ENCODE results near the gene INF2. TPM values are rescaled to one million over a fixed set of nuclear protein-coding genes. Genes with fewer than 3 reads are reported as not detected.

INF2 gene
- total RNA-seq, 4 donors from 2014 or later = 51.5 to 129 (median 66.7) TPM

DNA sequence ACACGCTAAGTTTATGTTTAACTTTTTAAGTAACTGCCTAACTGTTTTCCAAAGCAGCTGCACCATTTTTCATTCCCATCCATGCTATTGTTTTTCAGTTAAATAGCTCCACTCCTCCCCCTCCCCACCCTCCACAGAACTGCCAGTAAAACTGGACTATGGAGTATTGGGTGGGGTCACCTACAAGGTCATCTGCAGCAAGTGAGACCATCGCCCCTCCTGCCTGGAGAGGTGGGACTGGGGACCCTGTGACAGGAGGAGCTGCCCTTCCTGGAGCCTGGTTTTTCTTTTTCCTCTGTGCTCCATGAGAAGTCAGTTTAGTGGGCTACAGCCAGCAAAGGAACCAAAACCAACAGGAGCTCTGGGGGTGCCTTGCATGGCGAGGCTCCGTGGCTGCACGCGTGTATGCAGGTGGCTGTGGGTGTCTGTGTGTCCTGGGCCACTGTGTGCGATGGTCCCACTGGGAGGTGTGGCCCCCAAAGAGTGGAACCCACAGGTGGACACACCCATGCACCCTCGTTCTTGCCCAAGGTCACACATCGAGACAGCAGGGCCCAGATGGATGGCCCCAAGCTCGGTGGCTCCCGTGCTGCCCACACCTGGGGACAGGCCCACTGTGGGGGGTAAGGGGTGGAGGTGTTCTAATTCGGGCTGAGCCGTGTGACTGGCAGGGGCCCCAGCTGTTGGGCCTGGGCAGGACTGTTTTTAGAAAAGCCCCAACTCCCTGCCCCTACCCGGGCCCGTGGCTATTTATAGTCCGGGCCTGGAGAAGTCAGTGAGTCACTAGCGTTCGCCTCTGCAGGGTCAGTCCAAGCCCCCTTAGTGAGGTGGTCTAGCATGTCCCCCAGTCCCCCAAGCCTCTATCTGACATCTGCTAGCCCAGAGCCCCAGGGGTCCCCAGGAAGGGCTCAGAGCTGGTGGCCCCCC is 32.4 kb downstream of the INF2 start:
- peaks cover 9 to 39% (median 24%) of the 10 kb centered on the region in 4 donors for H3K36me3 ChIP-seq
- H3K27me3 ChIP-seq = no peaks in the 10 kb centered on the region
- no peak for DNase-seq (ENCODE audit: extremely low spot score)
- TF ChIP-seq, protein P1, sequence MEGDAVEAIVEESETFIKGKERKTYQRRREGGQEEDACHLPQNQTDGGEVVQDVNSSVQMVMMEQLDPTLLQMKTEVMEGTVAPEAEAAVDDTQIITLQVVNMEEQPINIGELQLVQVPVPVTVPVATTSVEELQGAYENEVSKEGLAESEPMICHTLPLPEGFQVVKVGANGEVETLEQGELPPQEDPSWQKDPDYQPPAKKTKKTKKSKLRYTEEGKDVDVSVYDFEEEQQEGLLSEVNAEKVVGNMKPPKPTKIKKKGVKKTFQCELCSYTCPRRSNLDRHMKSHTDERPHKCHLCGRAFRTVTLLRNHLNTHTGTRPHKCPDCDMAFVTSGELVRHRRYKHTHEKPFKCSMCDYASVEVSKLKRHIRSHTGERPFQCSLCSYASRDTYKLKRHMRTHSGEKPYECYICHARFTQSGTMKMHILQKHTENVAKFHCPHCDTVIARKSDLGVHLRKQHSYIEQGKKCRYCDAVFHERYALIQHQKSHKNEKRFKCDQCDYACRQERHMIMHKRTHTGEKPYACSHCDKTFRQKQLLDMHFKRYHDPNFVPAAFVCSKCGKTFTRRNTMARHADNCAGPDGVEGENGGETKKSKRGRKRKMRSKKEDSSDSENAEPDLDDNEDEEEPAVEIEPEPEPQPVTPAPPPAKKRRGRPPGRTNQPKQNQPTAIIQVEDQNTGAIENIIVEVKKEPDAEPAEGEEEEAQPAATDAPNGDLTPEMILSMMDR (IDR thresholded peaks at IDR 0.05) = no peak
- TF ChIP-seq POLR2AphosphoS5 (IDR thresholded peaks at IDR 0.05) = peak in 1 of 2 donors; percentile 30
- H3K9me3 ChIP-seq = no peaks in the 10 kb centered on the region
- H3K27ac ChIP-seq (replicated peaks in 1 of 4) = peak overlapping the region in 3 of 4 donors; percentile 59 to 65 (median 63)
- peaks cover 43 to 46% (median 45%) of the 10 kb centered on the region in 4 donors for H3K4me1 ChIP-seq
- 48% methylated on average over 7 of the region's 18 CpGs for WGBS
- intact Hi-C loops (cut with DNase I) = no loop called here
- no peak overlapping the region for H3K4me3 ChIP-seq

DNA sequence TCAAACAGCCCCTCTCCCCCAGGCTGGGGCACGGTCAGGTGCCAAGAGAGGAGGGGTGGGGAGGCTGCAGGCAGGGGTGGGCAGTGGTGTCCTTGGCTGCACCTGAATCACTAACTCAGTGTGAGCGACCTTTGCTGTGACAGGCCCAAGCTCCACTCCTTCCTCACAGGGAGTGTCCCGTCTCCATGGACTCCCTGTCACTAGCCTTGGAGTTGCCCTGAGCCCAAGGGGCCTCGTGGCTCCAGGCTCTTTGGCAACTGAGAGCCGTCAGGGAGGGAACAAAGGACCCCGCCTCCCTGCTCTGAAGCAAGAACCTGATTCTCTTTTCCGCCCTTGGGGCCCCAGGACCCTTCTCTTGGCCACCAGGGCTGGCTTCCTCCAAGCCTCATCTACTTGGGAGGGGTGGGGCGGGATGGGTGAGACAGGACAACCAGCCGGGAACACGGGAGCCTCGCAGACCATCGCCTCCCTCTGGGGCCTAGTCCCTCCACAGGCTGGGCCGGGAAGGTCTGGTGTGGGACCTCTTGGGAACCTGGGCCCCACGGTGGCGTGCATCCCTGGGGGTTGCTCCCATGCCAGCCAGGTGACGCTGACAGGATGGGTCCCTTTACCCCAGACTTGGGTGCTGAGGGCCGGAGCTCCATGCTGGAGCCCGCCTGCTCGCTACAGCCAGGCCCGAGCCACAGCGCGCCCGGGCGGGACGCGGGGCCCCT is 33.7 kb downstream of the INF2 start:
- Histone ChIP-seq H3K4me1 (peaks cover 43 to 45% (median 44%) of the 10 kb centered on the region in 4 donors), H3K9me3 (no peaks in the 10 kb centered on the region), H3K36me3 (peaks cover 9 to 27% (median 20%) of the 10 kb centered on the region in 4 donors), H3K27me3 (no peaks in the 10 kb centered on the region), H3K27ac (replicated peaks in 1 of 4) (peak overlapping the region; percentile 34 to 72 (median 61)), H3K4me3 (peak overlapping the region; percentile 64 to 85 (median 74))
- 71% methylated on average over 12 of the region's 26 CpGs for WGBS
- DNase-seq (ENCODE audit: extremely low spot score) = no peak
- intact Hi-C loops (cut with DNase I) = no loop called here
- TF ChIP-seq POLR2AphosphoS5 (IDR thresholded peaks at IDR 0.05) (no peak), EP300 (IDR thresholded peaks at IDR 0.05) (no peak), POLR2A (IDR thresholded peaks at IDR 0.05; ENCODE audit: low read depth) (no peak)
- TF ChIP-seq, protein P1 (IDR thresholded peaks at IDR 0.05) = no peak

DNA sequence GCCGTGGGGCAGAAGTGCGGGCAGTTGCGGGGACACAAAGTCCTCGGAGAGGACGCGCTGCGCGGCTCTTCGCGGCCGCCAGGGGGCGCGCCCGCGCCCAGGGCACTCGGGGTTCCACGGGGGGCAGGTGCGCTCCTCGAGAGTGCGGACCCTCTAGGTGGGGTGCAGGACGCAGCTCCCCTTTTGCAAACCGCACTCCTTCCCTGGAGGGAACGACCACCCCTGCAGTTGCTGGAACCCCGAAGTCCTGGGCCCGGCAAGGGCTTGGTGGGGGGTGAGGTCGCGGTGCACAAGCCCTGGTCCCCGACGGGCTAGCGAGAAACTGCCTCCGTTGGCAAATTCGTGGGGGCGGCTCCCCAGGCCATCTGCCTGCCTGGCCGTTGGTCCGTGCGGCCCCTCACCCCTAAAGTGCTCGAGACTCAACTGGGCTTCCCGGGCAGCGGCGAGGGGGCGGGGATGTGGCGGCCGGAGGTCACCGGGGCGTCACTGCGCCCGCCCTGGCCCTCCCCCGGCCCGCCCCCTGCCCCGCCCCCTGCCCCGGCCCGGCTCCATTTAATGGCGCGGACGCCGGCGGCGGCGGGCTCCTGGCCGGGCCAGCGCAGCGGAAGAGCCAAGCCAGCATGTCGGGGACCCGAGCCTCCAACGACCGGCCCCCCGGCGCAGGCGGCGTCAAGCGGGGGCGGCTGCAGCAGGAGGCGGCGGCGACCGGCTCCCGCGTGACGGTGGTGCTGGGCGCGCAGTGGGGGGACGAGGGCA is 34.4 kb downstream of the INF2 start, which contains the start of gene ADSS1:
TSS of gene ADSS1 (plus strand) at position 579 of the 756 bp plus-strand sequence. CDS start at position 621, 42 bp downstream.
- intact Hi-C loops (cut with DNase I) = no loop called here
- peak within 1 kb of the TSS; percentile 64 to 85 (median 74) for H3K4me3 ChIP-seq
- peak within 1 kb of the TSS; percentile 34 to 72 (median 61) for H3K27ac ChIP-seq (replicated peaks in 1 of 4)
- TF ChIP-seq POLR2AphosphoS5 (IDR thresholded peaks at IDR 0.05) (peak; percentile 9 to 19), EP300 (IDR thresholded peaks at IDR 0.05) (no peak), POLR2A (IDR thresholded peaks at IDR 0.05; ENCODE audit: low read depth) (peak; percentile 13)
- TF ChIP-seq, protein P1 (IDR thresholded peaks at IDR 0.05) = peak; percentile 77 to 97 (median 84)
- peaks cover 7 to 20% (median 16%) of the 10 kb centered on the region in 4 donors for H3K36me3 ChIP-seq
- no peak for DNase-seq (ENCODE audit: extremely low spot score)
- no peaks in the 10 kb centered on the region for H3K9me3 ChIP-seq
- no peaks in the 10 kb centered on the region for H3K27me3 ChIP-seq
- peaks cover 43 to 45% (median 44%) of the 10 kb centered on the region in 4 donors for H3K4me1 ChIP-seq
- 0% methylated on average over 4 of the region's 82 CpGs for WGBS

DNA sequence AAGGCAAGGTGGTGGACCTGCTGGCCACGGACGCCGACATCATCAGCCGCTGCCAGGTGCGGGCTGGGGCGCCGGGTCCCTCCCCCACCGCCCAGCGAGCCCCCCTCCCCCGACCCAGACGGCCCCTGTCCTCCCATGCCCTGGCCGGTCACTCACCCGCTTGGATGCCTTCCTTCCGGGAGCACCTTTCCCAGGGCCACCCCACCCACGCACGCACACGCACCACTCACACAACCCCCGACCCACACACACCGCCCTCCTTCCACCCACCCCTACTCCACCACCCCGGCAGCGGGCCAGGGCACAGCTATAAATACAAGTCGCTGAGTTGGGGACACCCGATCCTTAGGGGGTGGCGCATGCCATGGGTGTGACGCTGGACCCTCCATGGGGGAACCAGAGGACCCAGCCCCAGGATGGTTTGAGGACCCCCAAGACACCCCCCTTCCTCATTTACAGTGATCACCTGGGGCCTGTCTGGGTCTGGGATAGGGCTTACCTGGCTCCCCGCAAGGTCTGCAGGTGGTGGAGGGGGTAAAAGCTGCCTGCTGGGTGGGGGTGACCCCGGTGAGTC is 35.1 kb downstream of the INF2 start:
- H3K27me3 ChIP-seq = no peaks in the 10 kb centered on the region
- no peak for TF ChIP-seq EP300 (IDR thresholded peaks at IDR 0.05)
- H3K9me3 ChIP-seq = no peaks in the 10 kb centered on the region
- no peak for DNase-seq (ENCODE audit: extremely low spot score)
- H3K4me3 ChIP-seq = peak overlapping the region; percentile 64 to 85 (median 74)
- peak overlapping the region; percentile 34 to 72 (median 61) for H3K27ac ChIP-seq (replicated peaks in 1 of 4)
- 5% methylated on average over 11 of the region's 27 CpGs for WGBS
- H3K4me1 ChIP-seq = peaks cover 43 to 45% (median 44%) of the 10 kb centered on the region in 4 donors
- peaks cover under 1 to 13% (median 9%) of the 10 kb centered on the region in 4 donors for H3K36me3 ChIP-seq
- intact Hi-C loops (cut with DNase I) = no loop called here

Data from esophagus muscularis mucosa (tissue), 4 donors.